ENCODE results near the gene FGB.

FGB gene

DNA sequence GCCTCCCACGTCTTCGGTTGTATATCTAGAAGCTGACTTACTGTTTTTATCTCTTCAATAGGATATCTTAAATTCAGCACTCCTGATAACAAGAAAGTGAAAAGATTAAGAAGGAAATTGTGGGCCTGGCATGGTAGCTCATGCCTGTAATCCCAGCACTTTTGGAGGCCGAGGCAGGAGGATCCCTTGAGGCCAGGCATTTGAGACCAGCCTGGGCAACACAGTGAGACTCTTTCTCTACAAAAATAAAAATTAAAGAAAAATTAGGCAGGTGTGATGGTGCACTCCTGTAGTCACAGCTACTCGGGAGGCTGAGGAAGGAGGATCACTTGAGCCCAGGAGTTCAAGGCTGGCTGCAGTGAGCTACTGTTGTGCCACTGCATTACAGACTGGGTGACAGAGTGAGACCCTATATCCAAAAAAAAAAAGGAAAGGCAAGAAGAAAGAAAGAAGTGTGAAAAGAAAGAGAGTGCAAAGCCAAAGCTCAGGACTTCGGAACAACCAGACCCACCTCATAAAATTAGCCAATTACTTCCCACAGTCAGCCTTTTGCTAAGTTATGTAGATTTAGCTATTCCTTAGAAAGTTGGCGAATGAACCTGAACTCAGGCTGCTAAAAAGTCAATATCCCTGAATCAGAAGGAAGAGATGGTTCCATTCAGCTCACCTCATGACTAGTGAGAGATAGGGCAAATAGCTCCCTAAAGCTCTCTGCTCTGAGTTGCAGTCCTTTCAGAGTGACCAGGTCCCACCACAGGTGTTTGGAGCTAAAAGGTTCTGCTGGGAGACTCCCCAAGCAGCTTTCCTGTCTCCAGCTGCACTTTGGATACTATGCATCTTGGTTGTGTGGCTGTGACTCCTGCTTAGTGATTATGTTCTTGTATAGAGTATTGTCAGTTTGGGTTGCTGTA lies 40.5 kb downstream of the FGB start:
- in situ Hi-C loops (cut with HindIII; ENCODE audit: low sequenced_read_pairs): no loop called here
- no peak for TF ChIP-seq CTCF (IDR thresholded peaks at IDR 0.05; ENCODE audit: low read depth, low read length)
- H3K4me3 ChIP-seq (ENCODE audit: low read depth, low read length): no peak overlapping the region
- no peak for DNase-seq (ENCODE audit: low read depth, low spot score)

- no peak overlapping the region for H3K4me3 ChIP-seq (ENCODE audit: low read depth, low read length)
- DNase-seq (ENCODE audit: low read depth, low spot score): no peak
- no peak for TF ChIP-seq CTCF (IDR thresholded peaks at IDR 0.05; ENCODE audit: low read depth, low read length)
- in situ Hi-C loops (cut with HindIII; ENCODE audit: low sequenced_read_pairs): no loop called here
Measured at GRCh38 chr4:154604696-154605200, 41.9 kb downstream of the FGB start.

DNA sequence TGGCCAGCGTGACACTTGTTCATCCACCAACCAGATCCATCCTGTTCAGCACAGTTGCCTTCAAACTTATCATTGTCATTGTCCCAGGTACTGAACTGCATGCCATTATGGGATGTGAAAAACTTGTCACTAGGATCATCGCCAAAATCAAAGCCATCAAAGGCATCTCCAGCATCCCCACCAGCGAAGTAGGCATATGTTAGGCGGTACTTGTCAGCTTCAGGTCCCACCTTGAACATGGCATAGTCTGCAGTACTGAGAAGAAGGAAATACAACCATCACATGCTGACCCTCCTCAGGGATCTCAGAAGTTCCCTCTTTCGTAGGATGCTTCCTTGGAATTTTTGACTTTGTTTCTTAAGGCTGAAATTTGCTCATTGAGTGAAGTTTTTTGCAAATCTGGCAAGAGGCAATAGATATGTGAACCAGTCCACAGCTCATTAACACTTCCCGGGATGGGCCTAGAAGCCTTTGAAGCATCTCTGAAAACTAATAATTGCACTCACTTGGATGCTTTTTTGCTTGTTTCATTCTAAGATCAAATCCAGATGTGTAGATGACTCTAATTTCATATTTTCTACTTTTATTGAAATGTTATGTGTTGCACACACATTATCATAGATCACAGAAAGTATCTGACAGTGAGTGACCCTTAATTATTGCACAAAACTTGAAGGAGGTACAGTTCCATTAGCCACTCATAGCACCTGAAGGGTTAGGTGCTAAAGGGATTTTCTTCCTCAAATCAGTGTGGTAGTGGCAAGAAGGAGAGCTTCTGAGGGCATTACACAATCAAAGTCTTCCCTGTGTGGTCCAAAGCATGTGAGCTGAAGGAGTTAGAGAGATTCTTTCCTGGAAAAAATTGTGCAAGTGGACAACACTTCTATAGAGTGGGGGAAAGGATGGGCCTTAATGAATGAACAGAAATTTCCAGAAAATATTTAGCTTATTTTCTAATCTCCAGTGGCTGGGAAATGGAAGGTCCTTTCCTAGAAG lies 44.2 kb downstream of the FGB start:
- H3K4me3 ChIP-seq (ENCODE audit: low read depth, low read length): no peak overlapping the region
- no peak for DNase-seq (ENCODE audit: low read depth, low spot score)
- in situ Hi-C loops (cut with HindIII; ENCODE audit: low sequenced_read_pairs): no loop called here
- no peak for TF ChIP-seq CTCF (IDR thresholded peaks at IDR 0.05; ENCODE audit: low read depth, low read length)

DNA sequence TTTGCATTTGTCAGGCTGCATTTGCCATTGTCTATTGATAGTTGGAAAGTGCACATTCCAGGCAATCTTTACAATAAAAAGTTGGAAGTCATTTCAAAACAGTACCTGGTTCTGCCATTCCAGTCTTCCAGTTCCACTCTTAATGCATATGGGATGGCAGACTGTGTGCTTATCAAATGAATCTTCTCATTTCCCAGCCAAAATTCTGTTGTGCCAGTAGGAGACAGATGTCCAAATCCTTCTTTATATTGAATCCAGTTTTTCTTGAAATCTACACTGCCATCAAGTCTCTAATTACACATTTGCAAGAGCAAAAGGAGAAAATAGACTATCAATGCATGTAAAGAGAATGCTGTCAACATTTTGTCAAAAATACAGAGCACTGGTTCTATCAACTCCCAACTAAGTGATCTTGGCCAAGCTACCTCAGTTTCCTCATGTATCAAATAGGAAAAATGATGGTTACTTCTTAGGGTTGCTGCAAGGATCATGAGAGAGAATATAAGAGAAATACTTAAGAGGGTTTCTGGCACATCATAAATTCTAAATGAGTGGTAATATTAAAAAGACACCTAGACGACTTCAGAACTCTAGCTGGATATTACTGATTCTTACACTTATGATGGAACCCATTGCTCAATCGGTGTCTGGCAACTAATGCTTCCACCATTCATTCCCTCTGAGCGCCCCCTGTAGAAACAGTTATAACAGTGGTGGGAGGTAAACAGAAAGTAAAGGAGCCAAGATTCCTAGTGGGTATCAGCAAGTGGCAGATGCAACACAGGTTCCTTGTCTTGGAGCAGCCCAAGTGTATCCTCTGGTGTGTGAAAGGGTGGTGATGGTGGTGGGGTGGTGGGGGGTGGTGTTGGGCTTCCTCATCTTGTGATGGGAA lies 45.8 kb downstream of the FGB start:
- no peak for DNase-seq (ENCODE audit: low read depth, low spot score)
- no peak for TF ChIP-seq CTCF (IDR thresholded peaks at IDR 0.05; ENCODE audit: low read depth, low read length)
- H3K4me3 ChIP-seq (ENCODE audit: low read depth, low read length): no peak overlapping the region
- in situ Hi-C loops (cut with HindIII; ENCODE audit: low sequenced_read_pairs): no loop called here

DNA sequence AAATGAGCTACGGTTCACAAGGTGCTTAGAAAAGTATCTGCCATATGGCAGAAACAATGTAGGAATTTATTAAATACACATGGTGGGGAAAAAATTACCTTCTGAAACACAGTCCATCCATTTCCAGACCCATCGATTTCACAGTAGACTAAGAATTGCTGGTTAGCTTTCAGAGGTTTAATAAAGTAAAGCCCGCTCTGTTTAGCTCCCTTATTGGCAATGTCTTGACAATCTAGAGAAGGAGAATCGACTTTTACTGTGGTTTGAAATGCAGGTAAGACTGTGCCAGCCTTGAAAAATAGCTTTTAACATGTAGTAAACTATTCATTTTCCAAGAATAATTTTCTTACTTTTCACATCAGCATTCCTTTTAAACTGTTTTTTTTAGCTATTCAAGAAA lies 46.7 kb downstream of the FGB start:
- no peak overlapping the region for H3K4me3 ChIP-seq (ENCODE audit: low read depth, low read length)
- no peak for TF ChIP-seq CTCF (IDR thresholded peaks at IDR 0.05; ENCODE audit: low read depth, low read length)
- in situ Hi-C loops (cut with HindIII; ENCODE audit: low sequenced_read_pairs): no loop called here
- no peak for DNase-seq (ENCODE audit: low read depth, low spot score)

Data from astrocyte of the spinal cord (primary cell).